HG03108 (cell line): ENCODE data around the gene NOD1.
"Not testable (repeated sequence)": the region's sequence is repeated elsewhere in the genome, so short reads cannot be mapped to it uniquely, and the experiment has no call there.

Source experiments
- ATAC-seq: cut with Tn5 transposase; IDR thresholded peaks from one replicate; pipeline ENCODE4 v1.9.1; 2021; ENCODE audit warnings: moderate library complexity; ENCODE audit not compliant: unreplicated experiment

Gene NOD1

GRCh38 chr7:30478349-30479201, at the start of gene NOD1:
Gene NOD1, minus strand, starts transcription at chr7:30478784. Its CDS starts 21,863 bp downstream, at chr7:30456921.
- ATAC-seq, result peak; percentile 87

GRCh38 chr7:30527297-30527696, 48.7 kb upstream of the NOD1 start:
- ATAC-seq, result not testable (repeated sequence)

GRCh38 chr7:30526163-30526562, 47.6 kb upstream of the NOD1 start:
- no peak for ATAC-seq

- ATAC-seq, result no peak
Measured at GRCh38 chr7:30525429-30525828, 46.8 kb upstream of the NOD1 start.

- no peak for ATAC-seq
Measured at GRCh38 chr7:30524545-30524944, 46.0 kb upstream of the NOD1 start.

GRCh38 chr7:30523466-30523865, 44.9 kb upstream of the NOD1 start:
- no peak for ATAC-seq

GRCh38 chr7:30522159-30522558, 43.6 kb upstream of the NOD1 start:
- ATAC-seq, result no peak

- ATAC-seq, result no peak
Measured at GRCh38 chr7:30521532-30521931, 42.9 kb upstream of the NOD1 start.

GRCh38 chr7:30519122-30519521, 40.5 kb upstream of the NOD1 start:
- ATAC-seq, result no peak

- no peak for ATAC-seq
Measured at GRCh38 chr7:30515761-30516160, 37.2 kb upstream of the NOD1 start.

GRCh38 chr7:30514776-30515175, 36.2 kb upstream of the NOD1 start:
- no peak for ATAC-seq

GRCh38 chr7:30514177-30514576, 35.6 kb upstream of the NOD1 start:
- ATAC-seq, result no peak

- no peak for ATAC-seq
Measured at GRCh38 chr7:30513762-30514161, 35.2 kb upstream of the NOD1 start.

GRCh38 chr7:30511973-30512662, 33.5 kb upstream of the NOD1 start:
- ATAC-seq, result no peak

- ATAC-seq, result no peak
Measured at GRCh38 chr7:30511494-30511893, 32.9 kb upstream of the NOD1 start.

GRCh38 chr7:30510124-30511075, 31.8 kb upstream of the NOD1 start:
- no peak for ATAC-seq

GRCh38 chr7:30509171-30509857, 30.7 kb upstream of the NOD1 start:
- not testable (repeated sequence) for ATAC-seq

GRCh38 chr7:30507346-30507900, 28.8 kb upstream of the NOD1 start:
- ATAC-seq, result not testable (repeated sequence)

- peak; percentile 14 for ATAC-seq
Measured at GRCh38 chr7:30505174-30505697, 26.7 kb upstream of the NOD1 start.
